ENCODE data around the gene UQCC2.
A peak's percentile ranks its signal among the peaks of the same experiment; 100 is the strongest.

The UQCC2 gene

DNA sequence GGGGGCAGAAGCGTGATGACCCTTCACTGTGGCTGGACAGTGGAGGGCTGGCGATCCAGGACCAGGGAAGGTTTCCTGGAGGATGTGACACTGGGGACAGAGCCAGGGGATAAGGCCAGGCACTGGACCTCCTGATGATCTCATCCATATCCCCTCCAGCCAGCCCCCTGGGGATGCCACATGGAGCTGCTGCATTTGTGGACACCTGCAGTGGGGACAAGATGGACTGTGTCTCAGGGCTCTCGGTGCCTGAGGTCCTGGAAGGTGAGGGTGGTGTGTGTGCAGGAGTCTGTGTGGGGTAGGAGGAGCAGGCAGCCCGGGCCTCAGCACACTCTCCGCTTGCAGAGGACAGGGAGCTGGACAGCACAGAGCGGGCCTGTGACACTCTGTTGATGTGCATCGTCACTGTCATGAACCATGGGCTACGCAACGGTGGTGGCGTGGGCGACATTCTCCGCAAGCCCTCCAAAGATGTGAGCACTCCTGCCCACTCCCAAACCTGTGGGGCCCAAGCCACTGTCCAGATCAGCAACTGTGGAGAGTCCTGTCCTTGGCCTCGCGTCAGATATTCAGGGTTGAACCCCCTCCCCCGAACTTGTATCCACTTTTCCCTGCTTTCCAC lies 19.9 kb downstream of the UQCC2 start:
- DNase-seq (ENCODE audit: low read depth): no peak

DNA sequence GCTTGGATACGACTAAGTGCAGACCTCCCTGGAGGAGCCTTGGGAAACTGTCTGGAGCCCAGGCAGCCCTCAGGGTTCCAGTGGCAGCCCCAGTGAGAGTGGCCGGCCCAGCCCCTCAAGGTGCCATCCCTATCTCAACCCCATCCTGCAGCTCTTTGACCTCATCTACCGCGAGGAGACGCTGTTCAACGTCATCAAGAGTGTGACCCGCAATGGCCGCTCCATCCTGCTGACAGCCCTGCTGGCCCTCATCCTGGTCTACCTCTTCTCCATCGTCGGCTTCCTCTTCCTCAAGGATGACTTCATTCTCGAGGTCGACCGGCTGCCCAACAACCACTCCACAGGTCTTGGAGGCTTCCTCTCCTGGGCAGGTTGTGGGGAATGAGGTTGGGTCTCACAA lies 20.7 kb downstream of the UQCC2 start:
- DNase-seq (ENCODE audit: low read depth): no peak

- peak; percentile 63 for DNase-seq (ENCODE audit: low read depth)
These were observed 21.6 kb downstream of the UQCC2 start for GRCh38 chr6:33689879-33690278.

- DNase-seq (ENCODE audit: low read depth): no peak
These were observed 22.4 kb downstream of the UQCC2 start for GRCh38 chr6:33689148-33689494.

GRCh38 chr6:33688451-33689147 lies 22.9 kb downstream of the UQCC2 start:
- DNase-seq (ENCODE audit: low read depth): no peak

- DNase-seq (ENCODE audit: low read depth): no peak
These were observed 23.5 kb downstream of the UQCC2 start for GRCh38 chr6:33688006-33688405.

GRCh38 chr6:33686981-33687975 lies 24.2 kb downstream of the UQCC2 start:
- DNase-seq (ENCODE audit: low read depth): no peak

GRCh38 chr6:33686225-33686924 lies 25.1 kb downstream of the UQCC2 start:
- no peak for DNase-seq (ENCODE audit: low read depth)

DNA sequence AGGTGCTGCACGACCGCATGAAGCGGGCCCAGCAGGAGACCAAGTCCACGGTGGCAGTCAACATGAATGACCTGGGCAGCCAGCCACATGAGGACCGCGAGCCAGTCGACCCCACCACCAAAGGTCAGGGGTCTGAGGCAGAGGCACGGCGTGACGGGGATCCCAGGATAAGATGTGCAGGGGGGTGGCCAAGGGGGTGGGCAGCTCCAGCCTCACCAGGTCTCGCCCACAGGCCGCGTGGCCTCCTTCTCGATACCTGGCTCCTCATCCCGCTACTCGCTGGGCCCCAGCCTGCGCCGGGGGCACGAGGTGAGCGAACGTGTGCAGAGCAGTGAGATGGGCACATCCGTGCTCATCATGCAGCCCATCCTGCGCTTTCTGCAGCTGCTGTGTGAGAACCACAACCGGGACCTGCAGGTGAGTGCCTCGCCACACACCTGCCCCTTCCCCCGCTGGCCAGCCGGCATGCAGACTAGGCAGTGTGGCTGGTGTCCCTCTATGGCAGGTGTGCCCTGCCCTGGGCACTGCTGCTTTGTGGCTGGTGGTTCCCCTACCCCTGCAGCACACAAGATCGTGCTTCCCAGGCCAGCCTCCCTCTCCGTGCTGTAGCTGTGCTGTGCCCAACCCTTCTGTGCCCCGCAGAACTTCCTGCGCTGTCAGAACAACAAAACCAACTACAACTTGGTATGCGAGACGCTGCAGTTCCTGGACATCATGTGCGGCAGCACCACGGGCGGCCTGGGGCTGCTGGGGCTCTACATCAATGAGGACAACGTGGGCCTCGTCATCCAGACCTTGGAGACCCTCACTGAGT lies 25.9 kb downstream of the UQCC2 start:
- DNase-seq (ENCODE audit: low read depth): no peak

- no peak for DNase-seq (ENCODE audit: low read depth)
These were observed 26.5 kb downstream of the UQCC2 start for GRCh38 chr6:33684983-33685382.

GRCh38 chr6:33684428-33684896 lies 27.0 kb downstream of the UQCC2 start:
- DNase-seq (ENCODE audit: low read depth): no peak

GRCh38 chr6:33683576-33684427 lies 27.7 kb downstream of the UQCC2 start:
- DNase-seq (ENCODE audit: low read depth): no peak

DNA sequence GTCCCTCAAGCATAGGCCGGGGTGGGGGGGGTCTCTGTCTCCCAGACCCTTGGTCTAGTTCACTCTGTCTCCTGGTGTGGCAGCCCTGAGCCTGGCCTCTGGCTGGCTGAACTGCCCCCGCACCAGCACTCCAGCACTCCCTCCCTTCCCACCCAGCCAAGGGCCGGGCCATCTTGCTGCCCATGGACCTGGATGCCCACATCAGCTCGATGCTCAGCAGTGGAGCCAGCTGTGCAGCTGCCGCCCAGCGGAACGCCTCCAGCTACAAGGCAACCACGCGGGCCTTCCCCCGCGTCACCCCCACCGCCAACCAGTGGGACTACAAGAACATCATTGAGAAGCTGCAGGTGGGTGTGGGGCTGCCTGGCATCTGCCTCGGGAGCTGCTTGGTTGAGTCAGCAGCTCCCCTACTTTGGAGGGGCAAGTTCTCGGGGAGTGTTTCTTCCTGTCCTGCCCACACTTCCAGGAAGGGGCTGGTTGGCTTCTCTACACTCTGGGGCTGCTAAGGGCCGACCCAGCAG lies 28.4 kb downstream of the UQCC2 start:
- no peak for DNase-seq (ENCODE audit: low read depth)

- no peak for DNase-seq (ENCODE audit: low read depth)
These were observed 29.2 kb downstream of the UQCC2 start for GRCh38 chr6:33682341-33682740.

- DNase-seq (ENCODE audit: low read depth): no peak
These were observed 31.7 kb downstream of the UQCC2 start for GRCh38 chr6:33679761-33680160.

GRCh38 chr6:33678932-33679490 lies 32.5 kb downstream of the UQCC2 start:
- DNase-seq (ENCODE audit: low read depth): no peak

DNA sequence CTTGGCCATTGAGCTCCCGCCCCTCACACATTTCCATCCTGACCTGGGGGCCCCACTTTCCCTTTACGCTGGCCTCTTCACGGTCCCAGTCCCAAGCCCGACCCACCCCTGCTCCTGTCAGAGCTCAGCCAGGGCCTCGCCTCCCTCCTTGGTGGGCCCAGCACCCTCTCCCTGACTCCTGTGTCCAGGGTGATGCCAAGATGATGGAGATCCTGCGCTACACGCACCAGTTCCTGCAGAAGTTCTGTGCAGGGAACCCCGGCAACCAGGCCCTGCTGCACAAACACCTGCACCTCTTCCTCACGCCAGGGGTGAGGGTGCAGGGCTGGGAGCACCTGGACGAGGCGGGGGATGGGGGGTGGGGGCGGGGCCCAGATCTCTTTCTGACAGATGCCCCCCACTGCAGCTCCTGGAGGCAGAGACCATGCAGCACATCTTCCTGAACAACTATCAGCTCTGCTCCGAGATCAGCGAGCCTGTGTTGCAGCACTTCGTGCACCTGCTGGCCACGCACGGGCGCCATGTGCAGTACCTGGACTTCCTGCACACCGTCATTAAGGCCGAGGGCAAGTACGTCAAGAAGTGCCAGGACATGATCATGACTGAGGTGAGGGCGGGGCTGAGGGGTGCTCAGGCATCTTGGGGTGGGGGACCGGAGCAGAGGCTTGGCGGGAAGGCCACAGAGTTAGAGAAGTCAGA lies 33.1 kb downstream of the UQCC2 start:
- DNase-seq (ENCODE audit: low read depth): no peak

DNA sequence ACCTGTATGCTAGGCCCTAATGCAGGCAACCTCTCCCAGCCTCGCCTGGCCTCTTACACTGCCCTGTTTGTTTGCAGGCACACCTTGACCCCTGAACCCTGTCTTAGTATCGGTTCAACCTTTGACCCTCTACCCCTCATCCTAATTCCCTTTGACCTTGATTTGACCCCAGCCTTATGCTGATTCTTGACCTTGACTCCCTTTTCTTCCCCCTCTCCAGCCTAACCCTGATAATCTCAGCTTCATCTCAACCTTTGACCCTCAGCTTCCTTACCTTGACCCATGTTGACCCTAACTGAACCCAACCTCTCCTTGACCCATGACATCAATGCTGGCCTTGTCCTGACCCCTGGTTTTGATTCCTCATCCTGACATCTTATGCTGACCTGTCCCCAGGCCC lies 33.8 kb downstream of the UQCC2 start:
- DNase-seq (ENCODE audit: low read depth): no peak

DNA sequence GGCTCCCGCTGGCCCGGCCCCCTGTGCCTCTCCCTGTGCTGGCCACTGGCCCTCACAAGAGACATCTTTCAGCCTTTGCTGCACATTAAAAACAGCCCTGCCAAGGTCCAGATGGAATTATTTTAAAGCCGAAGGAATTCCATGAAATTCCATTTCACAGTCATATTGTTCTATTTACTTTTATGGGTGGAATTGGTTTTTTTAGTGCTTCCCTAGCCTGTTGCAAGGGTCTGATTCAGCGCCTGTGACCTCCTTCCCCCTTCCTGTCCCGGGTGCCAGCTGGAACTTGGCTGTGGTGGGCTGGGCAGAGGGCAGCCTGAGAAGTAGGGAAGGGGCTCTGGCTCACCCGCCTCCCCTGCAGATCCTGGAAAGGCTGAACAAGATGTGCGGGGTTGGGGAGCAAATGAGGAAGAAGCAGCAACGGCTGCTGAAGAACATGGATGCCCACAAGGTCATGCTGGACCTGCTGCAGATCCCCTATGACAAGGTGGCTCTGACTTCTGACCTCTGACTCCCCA lies 34.3 kb downstream of the UQCC2 start:
- no peak for DNase-seq (ENCODE audit: low read depth)

Measured in ELR (cell line).